HG02678 (cell line): ENCODE results near the gene PRKN.

Source experiments
- ATAC-seq: cut with Tn5 transposase; IDR thresholded peaks from one replicate; pipeline ENCODE4 v1.9.1; 2021; ENCODE audit warnings: mild to moderate bottlenecking, moderate library complexity; ENCODE audit not compliant: unreplicated experiment

The PRKN gene

DNA sequence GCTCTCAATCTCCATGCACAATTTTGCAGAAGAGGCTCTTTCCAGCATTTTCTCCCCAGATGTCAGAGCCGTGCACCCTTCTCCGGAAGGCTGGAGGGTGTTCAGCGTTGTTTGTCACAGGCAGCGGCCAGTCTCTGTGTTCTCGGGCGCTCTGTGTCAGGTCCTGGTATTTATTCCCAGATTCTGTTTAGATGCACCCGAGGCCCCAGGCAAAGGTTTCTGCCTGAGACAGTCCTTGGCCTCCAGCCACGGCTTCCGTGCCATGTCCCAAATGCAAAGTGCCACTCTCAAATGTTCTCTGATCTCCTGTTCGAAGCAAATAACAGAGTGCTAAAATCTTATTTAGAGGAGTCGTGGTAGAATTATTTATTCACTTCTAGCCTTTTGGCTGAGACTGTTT lies 1313.4 kb downstream of the PRKN start:
- ATAC-seq = no peak

DNA sequence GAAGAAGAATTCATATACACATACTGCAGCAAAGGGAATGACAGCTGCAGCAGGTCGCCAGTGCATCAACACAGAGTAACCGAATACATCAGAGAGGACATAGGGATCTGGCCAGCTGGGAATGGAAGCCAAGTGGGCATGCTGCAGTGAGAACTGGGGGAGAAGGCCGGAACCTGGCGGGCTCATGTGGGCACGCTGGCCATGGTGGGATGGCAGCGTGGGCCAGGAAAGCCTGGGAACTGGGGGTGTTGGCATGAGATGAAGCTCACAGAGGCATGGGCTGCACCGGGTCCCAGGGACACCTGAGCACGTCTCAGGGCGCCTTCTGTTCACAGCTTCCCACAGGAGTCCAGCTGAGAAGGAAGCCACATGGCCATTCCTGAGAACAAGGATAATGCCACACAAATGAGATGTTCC lies 1314.2 kb downstream of the PRKN start:
- ATAC-seq = no peak

DNA sequence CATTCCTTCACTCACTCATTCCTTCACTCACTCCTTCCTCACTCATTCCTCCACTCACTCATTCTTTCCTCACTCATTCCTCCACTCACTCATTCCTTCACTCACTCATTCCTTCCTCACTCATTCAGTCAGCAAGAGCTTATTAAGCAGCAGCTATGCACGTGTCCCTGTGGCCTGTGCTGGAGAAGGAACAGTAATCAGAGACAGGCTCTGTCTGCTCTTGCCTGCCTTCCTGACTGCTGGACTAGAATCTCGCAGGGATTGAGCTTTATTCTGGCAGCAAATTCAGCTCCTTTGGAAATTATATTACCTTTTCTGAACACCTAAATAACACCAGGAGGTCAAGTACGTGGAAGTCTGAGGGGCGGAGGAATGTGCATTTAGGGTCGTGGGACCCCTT lies 1314.8 kb downstream of the PRKN start:
- ATAC-seq = no peak

DNA sequence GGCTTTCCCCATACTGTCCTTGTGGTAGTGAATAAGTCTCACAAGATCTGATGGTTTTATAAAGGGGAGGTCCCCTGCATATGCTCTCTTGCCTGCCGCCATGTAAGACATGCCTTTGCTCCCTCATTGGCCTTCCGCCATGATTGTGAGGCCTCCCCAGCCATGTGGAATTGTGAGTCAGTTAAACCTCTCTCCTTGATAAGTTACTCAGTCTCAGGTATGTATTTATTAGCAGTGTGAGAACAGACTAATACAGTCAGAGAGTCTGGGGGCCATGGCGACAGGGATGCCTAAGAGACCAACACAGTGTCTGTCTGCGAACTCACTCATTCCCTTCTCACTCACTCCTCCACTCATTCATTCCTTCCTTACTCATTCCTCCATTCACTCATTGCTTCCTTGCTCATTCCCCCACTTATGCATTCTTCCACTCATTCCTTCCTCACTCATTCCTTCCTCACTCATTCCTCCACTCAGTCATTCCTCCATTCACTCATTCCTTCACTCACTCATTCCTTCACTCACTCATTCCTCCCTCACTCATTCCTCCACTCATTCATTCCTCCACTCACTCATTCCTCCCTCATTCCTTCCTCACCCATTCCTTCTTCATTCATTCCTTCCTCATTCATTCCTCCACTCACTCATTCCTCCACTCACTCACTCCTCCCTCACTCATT lies 1316.2 kb downstream of the PRKN start:
- ATAC-seq = no peak

DNA sequence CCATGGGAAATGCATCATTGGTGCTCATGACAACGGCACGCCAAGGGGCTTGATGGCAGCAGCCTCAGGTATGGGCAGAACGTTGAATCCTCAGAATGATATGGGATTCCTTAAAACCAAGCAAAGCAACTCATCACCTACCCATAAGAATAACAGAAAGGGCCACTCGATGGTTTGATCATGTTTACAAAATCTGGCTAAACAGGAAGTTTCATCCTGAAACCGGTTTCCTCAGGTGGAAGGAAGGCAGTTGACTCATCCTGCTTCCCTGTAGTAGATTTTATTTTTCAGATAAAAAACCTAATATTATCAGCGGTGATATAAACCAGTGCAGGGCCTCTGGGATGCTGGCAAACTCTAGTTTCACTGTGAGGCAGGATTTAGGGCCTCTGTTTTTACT lies 1316.8 kb downstream of the PRKN start:
- ATAC-seq = no peak

DNA sequence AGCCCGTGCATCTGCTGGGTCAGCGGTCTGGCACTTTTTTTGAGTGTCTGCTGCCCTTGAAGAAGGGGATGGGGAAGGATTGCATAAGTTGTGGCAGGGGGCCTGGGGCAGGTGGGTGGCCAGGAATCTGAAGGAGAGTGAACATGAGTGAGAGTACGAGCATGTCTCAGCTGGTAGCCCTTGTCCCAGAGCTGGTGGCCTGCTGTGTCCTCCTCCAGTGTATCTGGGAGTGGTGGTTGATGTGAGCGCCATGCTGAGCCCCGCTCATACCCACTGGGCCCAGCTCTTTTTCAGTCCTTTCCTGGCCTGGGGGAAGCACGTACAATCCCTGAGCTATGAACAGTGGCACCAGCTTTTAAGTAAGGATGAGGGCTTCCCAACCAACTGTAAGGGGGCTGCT lies 1317.5 kb downstream of the PRKN start:
- no peak for ATAC-seq

DNA sequence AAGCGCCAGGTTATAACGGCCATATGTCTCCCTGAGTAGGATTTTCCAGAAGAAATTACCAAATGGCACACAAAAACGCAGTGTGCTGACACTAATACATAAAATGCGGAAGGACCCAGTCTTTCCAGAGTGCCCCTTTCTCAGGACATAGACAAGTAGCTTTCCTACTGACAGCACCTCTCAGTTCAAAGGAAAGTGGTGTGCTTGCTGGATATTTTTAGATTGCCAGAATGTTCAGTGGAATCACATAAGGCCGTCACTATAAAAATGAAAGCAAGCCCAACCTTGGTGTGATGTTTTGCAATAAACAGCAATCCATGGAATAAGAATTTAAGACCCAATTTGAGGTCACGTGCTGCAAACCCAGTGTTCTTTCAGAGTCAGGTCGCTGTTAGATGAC lies 1318.2 kb downstream of the PRKN start:
- ATAC-seq = no peak

DNA sequence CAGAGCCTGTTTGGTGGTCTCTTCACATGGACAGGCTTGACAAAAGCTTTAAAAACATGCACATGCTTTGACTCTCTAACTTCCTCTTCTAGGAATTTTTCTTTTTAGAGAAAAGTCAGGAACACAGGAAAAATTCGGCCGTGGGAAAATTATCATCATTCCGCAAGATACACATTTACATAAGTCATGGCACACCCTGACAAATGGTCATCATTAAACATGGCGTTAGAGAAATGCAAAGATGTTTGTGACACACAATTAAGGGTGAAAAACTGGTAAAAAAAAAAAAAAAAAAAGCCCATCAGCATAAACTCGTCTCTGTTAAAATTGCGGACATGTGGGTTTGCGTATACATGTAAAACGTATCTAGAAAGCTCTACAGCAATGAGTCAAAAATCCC lies 1319.5 kb downstream of the PRKN start:
- ATAC-seq = no peak

DNA sequence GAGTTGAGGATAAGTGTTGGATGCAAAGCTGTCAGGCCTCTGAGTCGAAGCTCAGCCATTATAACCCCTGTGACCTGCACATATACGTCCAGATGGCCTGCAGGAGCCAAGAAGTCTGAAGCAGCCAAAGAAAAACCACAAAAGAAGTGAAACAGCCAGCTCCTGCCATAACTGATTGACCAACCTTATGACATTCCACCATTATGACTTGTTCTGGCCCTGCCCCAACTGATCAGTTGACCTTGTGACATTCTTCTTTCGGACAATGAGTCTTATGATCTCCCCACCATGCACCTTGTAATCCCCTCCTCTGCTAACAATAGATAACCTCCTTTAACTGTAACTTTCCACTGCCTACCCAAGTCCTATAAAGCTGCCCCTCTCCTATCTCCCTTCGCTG lies 1320.0 kb downstream of the PRKN start:
- no peak for ATAC-seq

DNA sequence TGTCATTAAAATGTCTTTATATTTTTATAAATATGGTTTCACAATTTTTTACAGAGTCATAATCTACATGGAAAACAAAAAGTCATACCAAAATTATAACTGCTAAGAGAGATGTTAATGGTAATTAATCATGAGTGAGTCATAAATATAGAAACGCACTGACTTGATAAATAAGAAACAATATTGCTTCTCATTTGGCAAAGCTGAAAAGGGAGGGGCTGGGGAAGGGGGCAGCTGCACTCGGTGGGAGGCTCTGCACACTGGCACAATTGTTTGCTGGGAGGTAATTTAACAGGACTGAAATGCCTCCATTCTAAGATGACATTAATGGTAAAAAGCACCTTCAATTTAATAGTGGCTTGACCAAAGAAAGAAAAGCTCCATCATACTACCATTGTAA lies 1320.5 kb downstream of the PRKN start:
- no peak for ATAC-seq

DNA sequence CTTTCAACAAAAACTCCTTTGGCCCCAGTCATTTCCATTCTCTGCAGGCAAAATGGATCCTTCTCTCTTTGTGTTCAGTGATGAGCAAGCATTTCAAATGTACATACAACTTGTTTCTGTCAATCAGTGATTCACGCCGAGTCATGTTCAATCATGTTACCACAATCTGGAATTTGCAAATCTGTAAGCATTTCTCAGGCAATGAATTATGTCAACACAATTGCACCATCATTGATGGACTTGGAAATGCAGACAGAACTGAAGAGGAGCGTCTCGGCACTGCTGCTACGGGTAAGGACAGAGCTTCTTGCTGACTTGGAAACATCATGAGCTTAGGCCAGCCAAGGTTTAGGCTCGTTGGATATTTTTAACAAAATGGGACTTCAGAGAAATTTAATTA lies 1320.9 kb downstream of the PRKN start:
- ATAC-seq = no peak

DNA sequence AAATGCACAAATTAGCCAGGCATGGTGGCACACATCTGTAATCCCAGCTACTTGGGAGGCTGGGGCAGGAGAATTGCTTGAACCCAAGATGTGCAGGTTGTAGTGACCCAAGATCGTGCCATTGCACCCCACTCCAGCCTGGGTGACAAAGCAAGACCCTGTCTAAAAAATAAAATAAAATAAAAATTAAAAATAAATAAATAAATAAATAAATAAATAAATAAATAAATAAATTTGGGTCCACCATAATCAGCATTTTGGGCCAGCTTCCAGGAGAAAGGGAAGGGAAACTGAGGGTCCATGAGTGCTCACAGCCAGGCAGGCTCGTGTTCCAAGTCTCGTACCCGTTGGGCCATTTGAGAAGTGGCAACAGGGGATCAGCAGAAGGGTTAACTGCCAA lies 1322.1 kb downstream of the PRKN start:
- no peak for ATAC-seq

DNA sequence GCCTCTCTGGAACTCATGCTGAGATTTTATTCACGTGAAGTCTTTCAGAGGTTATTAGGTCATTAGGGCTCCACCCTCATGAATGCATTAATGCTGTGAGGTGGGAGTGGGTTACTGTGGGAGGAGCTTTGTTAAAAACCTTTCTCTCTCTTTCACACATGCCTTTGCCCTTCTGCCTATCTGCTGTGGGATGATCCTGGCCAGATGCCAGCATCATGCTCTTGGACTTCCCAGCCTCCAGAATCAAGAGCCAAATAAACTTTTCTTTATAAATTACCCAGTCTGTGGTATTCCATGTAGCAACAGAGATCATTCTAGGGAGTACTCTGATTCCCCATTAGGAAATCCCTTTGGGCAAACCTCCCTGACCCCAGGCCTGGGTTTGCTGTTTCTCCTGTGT lies 1323.8 kb downstream of the PRKN start:
- no peak for ATAC-seq

DNA sequence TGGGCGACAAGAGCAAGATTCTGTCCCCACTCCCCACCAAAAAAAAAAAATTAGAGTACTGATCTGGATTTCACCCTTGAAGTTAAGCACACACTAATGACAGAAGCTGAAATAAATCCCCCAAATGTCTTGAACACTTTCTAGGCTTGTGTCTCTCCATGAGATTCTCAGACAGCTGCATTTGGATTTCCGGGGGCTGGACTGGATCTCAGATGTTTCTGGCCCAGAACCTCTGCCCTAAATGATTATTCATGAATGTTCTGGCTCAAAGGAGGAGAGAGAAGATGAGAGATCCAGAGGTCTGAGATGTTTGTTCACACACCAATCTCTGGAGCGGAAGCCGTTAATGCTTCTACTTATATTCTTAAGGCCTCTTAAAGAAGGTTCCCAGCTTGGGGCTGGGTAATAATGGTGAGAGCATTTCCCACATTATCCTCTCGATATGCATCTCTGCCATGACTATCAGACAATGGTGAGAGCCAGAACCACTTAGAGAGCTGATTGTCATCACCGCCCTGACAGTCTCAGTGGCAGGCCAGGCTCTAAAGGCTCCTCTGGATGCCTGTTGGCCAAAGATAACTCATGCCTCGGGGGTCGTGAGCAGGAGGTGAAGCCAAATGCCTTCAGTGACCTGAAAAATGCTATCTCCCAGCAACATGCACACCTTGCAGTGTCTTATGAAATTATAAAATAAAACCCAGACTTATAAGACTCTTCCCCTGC lies 1325.8 kb downstream of the PRKN start:
- ATAC-seq = no peak

DNA sequence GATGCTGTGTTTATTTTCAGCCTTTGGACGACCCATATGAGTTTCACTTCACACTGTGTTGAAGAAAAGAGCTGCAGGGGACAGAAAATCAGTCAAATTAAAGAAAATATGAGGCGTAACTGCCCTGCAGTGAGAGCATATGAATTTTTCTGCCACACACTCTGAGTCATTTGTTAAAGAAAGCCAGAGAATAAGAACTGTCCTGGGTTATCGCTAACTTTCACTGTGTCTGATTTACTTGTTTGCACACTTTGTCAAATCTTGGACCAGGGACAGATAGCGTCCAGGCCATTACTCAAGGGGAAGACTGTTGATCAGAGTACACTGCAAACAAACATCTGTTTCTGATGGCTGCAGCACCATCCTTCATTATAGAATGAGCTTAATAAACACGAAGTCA lies 1326.9 kb downstream of the PRKN start:
- ATAC-seq = no peak

DNA sequence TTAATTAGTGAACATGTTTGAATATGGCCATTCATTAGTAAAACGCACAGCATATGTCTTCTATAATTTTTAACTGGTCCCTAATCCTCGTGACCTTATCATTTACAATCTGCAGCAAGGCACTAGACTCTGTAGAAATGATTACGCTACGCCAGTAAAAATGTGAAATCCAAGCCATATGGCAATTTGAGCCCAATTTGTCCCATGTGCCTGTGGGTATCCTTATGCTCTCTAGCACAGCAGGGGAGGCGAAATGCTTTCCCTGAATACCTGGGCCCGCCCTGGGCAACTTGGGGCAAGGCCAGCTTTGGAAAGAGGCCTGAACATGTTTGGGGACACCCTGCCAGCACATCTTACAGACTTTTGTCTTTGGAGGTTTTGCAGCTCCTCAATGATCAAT lies 1331.0 kb downstream of the PRKN start:
- ATAC-seq = no peak

DNA sequence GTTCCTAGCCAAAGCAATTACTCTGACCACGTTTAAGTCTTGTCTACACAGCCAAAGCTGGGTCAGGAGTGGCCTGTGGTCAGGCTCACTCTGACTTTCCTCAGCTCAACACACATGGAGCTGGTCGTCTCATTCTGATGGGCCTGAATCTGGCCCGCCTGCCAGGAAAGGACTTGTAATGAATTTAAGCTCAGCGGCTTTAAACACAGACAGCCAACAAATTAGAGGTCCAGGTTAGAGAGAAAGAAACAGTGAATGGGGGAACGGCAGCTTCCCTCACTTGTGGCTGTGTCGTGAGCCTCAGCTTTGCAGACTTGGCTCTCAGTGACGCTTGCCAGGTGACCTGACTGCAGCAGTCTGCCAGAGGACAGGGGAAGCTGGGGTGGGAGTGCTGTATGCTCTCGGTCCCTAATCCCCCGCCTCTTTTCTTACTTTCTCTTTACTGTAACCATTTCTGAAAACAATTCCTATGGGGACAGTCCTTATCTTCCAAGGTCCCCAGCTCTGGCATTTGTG lies 1331.8 kb downstream of the PRKN start:
- no peak for ATAC-seq

DNA sequence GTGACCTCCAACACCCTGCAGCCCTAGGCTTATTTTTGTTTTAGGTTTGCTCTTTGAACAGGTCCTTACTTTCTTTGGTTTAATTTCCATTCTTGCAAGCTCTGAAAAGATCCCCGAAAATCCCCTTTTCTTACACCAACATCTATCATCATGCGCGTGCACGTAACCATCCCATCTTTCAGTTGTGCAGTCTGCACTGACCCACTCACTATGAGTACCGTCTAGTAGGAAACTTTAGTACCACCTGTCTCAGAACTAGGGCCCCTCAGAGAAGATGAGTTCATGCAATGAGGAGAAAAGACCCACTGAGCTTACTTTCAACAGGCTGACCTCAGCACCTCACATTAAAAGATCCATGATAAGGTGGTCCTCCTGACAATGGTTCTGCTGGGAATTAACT lies 1333.1 kb downstream of the PRKN start:
- no peak for ATAC-seq

DNA sequence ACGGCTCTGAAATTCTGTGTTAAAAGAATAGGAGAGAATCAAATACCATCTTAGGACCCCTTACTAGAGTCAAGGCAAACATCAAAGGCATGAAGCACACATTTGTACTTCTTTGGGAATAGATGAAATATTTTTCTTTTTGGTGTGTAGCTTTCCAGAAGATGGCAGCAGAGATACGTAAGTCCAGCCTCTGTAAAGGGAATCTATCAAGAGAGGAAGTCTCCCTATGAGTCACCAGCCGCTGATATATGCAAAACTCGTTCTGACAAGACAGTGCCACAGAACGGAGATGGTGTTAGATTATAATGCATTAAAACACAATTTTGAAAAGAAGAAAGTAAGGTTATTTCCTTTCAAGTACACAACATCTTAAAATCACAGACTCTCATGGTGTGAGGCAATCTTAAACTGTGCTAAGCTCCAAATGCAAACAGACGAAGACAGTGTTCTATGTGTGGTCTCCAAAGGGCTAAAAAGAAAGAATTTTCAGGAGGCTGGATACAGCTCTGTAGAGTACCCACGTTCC lies 1333.7 kb downstream of the PRKN start:
- peak; percentile 100 for ATAC-seq

DNA sequence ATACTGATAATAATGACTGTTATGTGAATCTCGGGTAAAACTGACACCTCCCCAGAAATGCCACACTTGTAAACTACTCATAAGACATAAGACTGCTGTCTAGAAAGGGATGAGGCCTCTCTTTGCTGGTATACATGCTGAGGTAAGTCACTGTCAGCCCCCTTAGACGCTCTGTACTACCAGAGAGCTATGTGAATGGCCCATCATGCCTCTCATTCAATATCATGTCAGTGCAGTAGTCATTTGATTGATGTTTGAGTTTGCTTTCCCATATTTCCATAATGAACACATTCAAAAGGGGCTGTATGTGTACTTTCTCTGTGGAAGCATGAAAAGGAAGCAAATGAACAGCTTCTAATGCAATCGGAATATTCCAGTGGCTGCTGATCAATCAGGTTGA lies 1334.3 kb downstream of the PRKN start:
- ATAC-seq = no peak

DNA sequence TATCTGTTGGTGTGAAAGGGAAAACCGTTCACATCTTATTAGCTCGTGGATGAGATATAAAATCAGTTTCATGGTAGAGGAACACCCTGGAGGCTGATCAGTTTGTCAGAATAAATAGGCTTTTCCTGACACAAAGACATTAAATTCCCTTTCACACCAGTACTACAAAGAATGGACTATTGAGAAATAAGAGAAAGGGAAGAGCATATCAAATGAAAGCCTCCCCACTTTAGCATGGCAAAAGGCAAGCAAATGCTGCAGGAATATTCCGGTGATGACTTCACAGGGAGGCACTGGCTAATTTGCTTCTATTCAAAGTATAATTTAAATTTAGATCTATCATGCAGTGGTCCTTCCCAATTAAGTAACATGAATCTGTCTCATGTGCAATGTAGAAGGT lies 1337.8 kb downstream of the PRKN start:
- ATAC-seq = no peak

DNA sequence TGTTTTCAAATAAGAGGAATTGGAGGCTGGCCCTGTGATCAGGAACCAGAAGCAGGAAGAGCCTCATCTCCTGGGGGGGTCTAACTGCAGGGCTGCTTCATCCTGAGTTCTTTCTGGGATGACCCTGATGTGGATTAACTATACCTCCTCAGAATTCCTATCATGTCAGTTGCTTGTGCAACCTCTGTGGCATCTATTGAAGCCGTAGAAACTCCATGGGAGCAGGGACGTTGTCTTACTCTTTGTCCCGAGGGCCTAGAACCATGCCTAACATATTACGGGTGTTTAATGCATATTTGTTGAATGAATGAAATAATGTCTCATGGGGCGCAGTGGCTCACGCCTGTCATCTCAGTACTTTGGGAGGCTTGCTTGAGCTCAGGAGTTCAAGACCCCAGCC lies 1343.6 kb downstream of the PRKN start:
- ATAC-seq = no peak
